ENCODE measurements around the gene FOXO3. TPM values are rescaled to one million over a fixed set of nuclear protein-coding genes. Genes with fewer than 3 reads are reported as not detected.
"Not testable (repeated sequence)": the region's sequence is repeated elsewhere in the genome, so short reads cannot be mapped to it uniquely, and the experiment has no call there.

Gene FOXO3
- total and polyA plus RNA-seq, 2 experiments from 2014 or later, result 19.7 to 36.6 TPM

DNA sequence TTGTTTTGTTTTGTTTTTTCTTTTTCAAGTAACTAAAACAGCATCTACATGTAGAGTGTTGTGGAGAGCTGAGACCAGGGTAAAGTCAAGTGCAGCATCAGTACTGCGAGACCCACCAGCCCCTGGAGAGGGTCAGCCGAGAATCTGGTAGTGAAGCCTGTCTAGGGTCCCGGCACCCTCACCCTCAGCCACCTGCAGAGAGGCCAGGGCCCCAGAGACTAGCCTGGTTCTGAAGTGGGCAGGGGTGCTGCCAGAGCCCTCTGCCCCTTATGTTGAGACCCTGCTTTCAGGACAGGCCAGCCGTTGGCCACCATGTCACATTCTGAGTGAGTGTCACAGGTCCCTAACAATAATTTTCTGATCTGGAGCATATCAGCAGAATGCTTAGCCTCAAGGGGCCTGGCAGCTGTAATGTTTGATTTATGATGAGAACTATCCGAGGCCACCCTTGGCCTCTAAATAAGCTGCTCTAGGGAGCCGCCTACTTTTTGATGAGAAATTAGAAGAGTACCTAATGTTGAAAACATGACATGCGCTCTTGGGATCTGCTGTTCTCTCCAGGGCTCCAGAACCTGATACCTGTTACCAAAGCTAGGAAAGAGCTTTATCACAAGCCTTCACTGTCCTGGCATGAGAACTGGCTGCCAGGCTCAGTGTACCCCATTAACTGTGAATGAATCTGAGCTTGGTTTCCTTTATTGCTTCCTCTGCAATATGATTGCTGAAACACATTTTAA is 121.8 kb downstream of the FOXO3 start:
- DNase-seq; H3K36me3 ChIP-seq (ENCODE audit: low read depth); H3K27me3 ChIP-seq (replicated peaks; ENCODE audit: insufficient read depth); H3K9me2 ChIP-seq (ENCODE audit: insufficient read depth); H3K4me1 ChIP-seq (ENCODE audit: insufficient read depth); H3K9ac ChIP-seq; H3K4me2 ChIP-seq (ENCODE audit: unreplicated experiment); H2AFZ ChIP-seq; H4K20me1 ChIP-seq (ENCODE audit: insufficient read depth); in situ Hi-C loops (cut with MboI); H3K9me3 ChIP-seq (ENCODE audit: low read depth); H3F3A ChIP-seq (ENCODE audit: insufficient read depth); H3K4me3 ChIP-seq: not testable (repeated sequence)
- Histone ChIP-seq H3K79me2 (ENCODE audit: insufficient read depth) (peaks cover 88% of the 10 kb centered on the region), H3K27ac (peak overlapping the region; percentile 1; the same call in 1 of the 2 replicates)
- WGBS, 2 experiments (ENCODE audit: low coverage in 1 of 2, low lambda C conversion rate in 2 of 2, missing lambda C conversion rate in 2 of 2), result 90 to 96% methylated on average over 7 of the region's 7 CpGs

DNA sequence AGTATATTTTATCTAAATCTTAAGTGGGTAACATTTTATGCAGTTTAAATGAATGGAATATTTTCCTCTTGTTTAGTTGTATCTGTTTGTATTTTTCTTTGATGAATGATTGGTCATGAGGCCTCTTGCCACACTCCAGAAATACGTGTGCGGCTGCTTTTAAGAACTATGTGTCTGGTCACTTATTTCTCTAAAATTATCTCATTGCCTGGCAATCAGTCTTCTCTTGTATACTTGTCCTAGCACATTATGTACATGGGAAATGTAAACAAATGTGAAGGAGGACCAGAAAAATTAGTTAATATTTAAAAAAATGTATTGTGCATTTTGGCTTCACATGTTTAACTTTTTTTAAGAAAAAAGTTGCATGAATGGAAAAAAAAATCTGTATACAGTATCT is 123.3 kb downstream of the FOXO3 start:
- H3K4me3 ChIP-seq; in situ Hi-C loops (cut with MboI); H3K9me3 ChIP-seq (ENCODE audit: low read depth); H3K27me3 ChIP-seq (replicated peaks; ENCODE audit: insufficient read depth); H2AFZ ChIP-seq; H4K20me1 ChIP-seq (ENCODE audit: insufficient read depth); H3K36me3 ChIP-seq (ENCODE audit: low read depth); H3K9me2 ChIP-seq (ENCODE audit: insufficient read depth); DNase-seq; H3K4me2 ChIP-seq (ENCODE audit: unreplicated experiment); H3K27ac ChIP-seq; H3K9ac ChIP-seq: not testable (repeated sequence)
- H3K79me2 ChIP-seq (ENCODE audit: insufficient read depth), result peaks cover 79% of the 10 kb centered on the region
- H3F3A ChIP-seq (ENCODE audit: insufficient read depth), result peaks cover 19% of the 10 kb centered on the region
- WGBS, 2 experiments (ENCODE audit: low coverage in 1 of 2, low lambda C conversion rate in 2 of 2, missing lambda C conversion rate in 2 of 2), result 94 to 95% methylated on average over 2 of the region's 2 CpGs
- H3K4me1 ChIP-seq (ENCODE audit: insufficient read depth), result peaks cover 18% of the 10 kb centered on the region

DNA sequence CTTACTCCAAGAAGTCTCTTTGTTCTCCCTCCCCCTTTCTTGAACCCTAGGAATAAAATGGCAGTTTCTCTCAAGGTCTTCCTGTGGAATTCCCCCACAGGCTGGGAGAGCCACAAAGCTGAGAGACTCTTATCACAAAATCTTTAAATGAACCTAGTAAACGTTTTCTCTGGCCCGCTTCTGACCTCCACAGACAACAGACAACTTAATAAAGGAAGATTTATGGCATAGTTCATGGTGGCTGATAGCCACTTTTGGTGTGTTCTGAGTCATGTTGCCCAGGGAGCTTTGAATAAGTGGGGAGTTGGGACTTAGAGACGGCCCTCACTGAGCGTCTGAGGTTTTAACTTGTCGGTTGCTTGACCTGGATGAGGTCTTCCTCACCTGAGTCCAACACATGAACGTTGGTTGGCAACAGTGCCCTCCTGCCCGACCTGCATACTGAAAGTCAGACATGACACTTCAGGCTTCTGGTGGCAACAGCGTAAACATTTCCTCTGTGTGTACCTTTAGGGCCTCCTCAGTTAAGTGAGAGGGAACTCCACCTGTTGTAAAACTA is 124.1 kb downstream of the FOXO3 start:
- no peaks in the 10 kb centered on the region for H3K9me2 ChIP-seq (ENCODE audit: insufficient read depth)
- peaks cover 71% of the 10 kb centered on the region for H3K79me2 ChIP-seq (ENCODE audit: insufficient read depth)
- H3K9ac ChIP-seq, result no peak overlapping the region
- 73% methylated on average over 8 of the region's 8 CpGs for WGBS, 2 experiments (ENCODE audit: low coverage in 1 of 2, low lambda C conversion rate in 2 of 2, missing lambda C conversion rate in 2 of 2)
- H3K27me3 ChIP-seq (replicated peaks; ENCODE audit: insufficient read depth), result no peaks in the 10 kb centered on the region
- no peak overlapping the region for H2AFZ ChIP-seq
- no peak overlapping the region for H3K27ac ChIP-seq
- no peaks in the 10 kb centered on the region for H3K9me3 ChIP-seq (ENCODE audit: low read depth)
- TF ChIP-seq EZH2 (IDR thresholded peaks at IDR 0.05; ENCODE audit: insufficient read depth, poor library complexity, severe bottlenecking) (no peak), EZH2phosphoT487 (IDR thresholded peaks at IDR 0.05; ENCODE audit: insufficient read depth, low read depth) (no peak)
- peaks cover 25% of the 10 kb centered on the region for H3K4me1 ChIP-seq (ENCODE audit: insufficient read depth)
- peak; percentile 28 for DNase-seq
- 0 out of 2 replicates have a peak, but pooled peaks cover 8% of the 10 kb centered on the region for H3K36me3 ChIP-seq (ENCODE audit: low read depth)
- in situ Hi-C loops (cut with MboI), result no loop called here
- H3F3A ChIP-seq (ENCODE audit: insufficient read depth), result peaks cover 24% of the 10 kb centered on the region
- H3K4me3 ChIP-seq, result no peak overlapping the region
- H4K20me1 ChIP-seq (ENCODE audit: insufficient read depth), result no peaks in the 10 kb centered on the region
- H3K4me2 ChIP-seq (ENCODE audit: unreplicated experiment), result no peak overlapping the region

DNA sequence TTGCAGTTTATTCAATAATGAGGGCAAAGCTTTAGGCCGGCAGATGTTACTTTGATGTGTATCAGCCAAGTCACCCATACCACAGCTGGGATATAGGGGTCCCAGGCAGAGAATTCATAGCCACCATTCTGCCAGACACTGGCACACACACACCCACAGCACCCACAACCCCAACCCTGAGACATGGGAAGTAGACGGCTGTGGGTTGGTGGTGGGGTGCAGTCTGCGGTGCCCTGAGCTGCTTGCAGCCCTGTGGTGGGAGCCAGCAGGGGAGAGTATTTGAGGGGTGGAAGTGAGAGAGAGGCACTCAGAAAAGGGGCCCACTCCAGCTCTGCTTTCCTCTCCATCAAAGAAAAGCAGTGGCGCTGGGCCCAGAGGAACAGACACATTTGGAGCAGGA is 125.3 kb downstream of the FOXO3 start:
- Histone ChIP-seq H3F3A (ENCODE audit: insufficient read depth) (peaks cover 32% of the 10 kb centered on the region), H3K9me2 (ENCODE audit: insufficient read depth) (no peaks in the 10 kb centered on the region), H3K4me2 (ENCODE audit: unreplicated experiment) (no peak overlapping the region), H3K4me1 (ENCODE audit: insufficient read depth) (peaks cover 25% of the 10 kb centered on the region), H3K36me3 (ENCODE audit: low read depth) (0 out of 2 replicates have a peak, but pooled peaks cover 8% of the 10 kb centered on the region), H3K27ac (no peak overlapping the region), H3K79me2 (ENCODE audit: insufficient read depth) (peaks cover 59% of the 10 kb centered on the region), H4K20me1 (ENCODE audit: insufficient read depth) (no peaks in the 10 kb centered on the region), H3K4me3 (no peak overlapping the region), H3K27me3 (replicated peaks; ENCODE audit: insufficient read depth) (no peaks in the 10 kb centered on the region), H2AFZ (no peak overlapping the region), H3K9ac (no peak overlapping the region), H3K9me3 (ENCODE audit: low read depth) (no peaks in the 10 kb centered on the region)
- TF ChIP-seq EZH2phosphoT487 (IDR thresholded peaks at IDR 0.05; ENCODE audit: insufficient read depth, low read depth) (no peak), EZH2 (IDR thresholded peaks at IDR 0.05; ENCODE audit: insufficient read depth, poor library complexity, severe bottlenecking) (no peak)
- 94 to 97% methylated on average over 4 of the region's 4 CpGs for WGBS, 2 experiments (ENCODE audit: low coverage in 1 of 2, low lambda C conversion rate in 2 of 2, missing lambda C conversion rate in 2 of 2)
- DNase-seq, result no peak
- in situ Hi-C loops (cut with MboI), result no loop called here

Data from GM23248 (cell line).